GM19240 (cell line): Measurements from ENCODE around the gene ANKRD11.
"Not testable (repeated sequence)": the region's sequence is repeated elsewhere in the genome, so short reads cannot be mapped to it uniquely, and the experiment has no call there.

Experiments used
- DNase-seq: peaks from one replicate; pipeline ENCODE4 v3.0.0; 2011; ENCODE audit warnings: low spot score; ENCODE audit not compliant: insufficient read length

Gene ANKRD11

GRCh38 chr16:89482150-89482816, 8.1 kb downstream of the ANKRD11 start:
- DNase-seq, result no peak

GRCh38 chr16:89481356-89481955, 8.9 kb downstream of the ANKRD11 start:
- no peak for DNase-seq

GRCh38 chr16:89478576-89479221, 11.7 kb downstream of the ANKRD11 start:
- DNase-seq, result no peak

- DNase-seq, result no peak
Measured at GRCh38 chr16:89476811-89477261, 13.5 kb downstream of the ANKRD11 start.

- DNase-seq, result no peak
Measured at GRCh38 chr16:89476379-89476778, 14.0 kb downstream of the ANKRD11 start.

- DNase-seq, result no peak
Measured at GRCh38 chr16:89475144-89475543, 15.2 kb downstream of the ANKRD11 start.

GRCh38 chr16:89473791-89474414, 16.5 kb downstream of the ANKRD11 start:
- DNase-seq, result no peak

- no peak for DNase-seq
Measured at GRCh38 chr16:89473136-89473712, 17.1 kb downstream of the ANKRD11 start.

- no peak for DNase-seq
Measured at GRCh38 chr16:89472711-89473075, 17.7 kb downstream of the ANKRD11 start.

GRCh38 chr16:89467382-89467781, 23.0 kb downstream of the ANKRD11 start:
- no peak for DNase-seq

- no peak for DNase-seq
Measured at GRCh38 chr16:89466920-89467319, 23.4 kb downstream of the ANKRD11 start.

- DNase-seq, result not testable (repeated sequence)
Measured at GRCh38 chr16:89463312-89463711, 27.0 kb downstream of the ANKRD11 start.

- not testable (repeated sequence) for DNase-seq
Measured at GRCh38 chr16:89462639-89463038, 27.7 kb downstream of the ANKRD11 start.

- not testable (repeated sequence) for DNase-seq
Measured at GRCh38 chr16:89461890-89462289, 28.5 kb downstream of the ANKRD11 start.

- DNase-seq, result no peak
Measured at GRCh38 chr16:89460556-89460955, 29.8 kb downstream of the ANKRD11 start.

GRCh38 chr16:89458967-89459366, 31.4 kb downstream of the ANKRD11 start:
- DNase-seq, result no peak

GRCh38 chr16:89458551-89458950, 31.8 kb downstream of the ANKRD11 start:
- DNase-seq, result no peak

GRCh38 chr16:89456419-89456959, 33.9 kb downstream of the ANKRD11 start:
- DNase-seq, result no peak

- DNase-seq, result no peak
Measured at GRCh38 chr16:89455692-89456091, 34.7 kb downstream of the ANKRD11 start.

GRCh38 chr16:89455178-89455577, 35.2 kb downstream of the ANKRD11 start:
- DNase-seq, result no peak

- not testable (repeated sequence) for DNase-seq
Measured at GRCh38 chr16:89454378-89455125, 35.8 kb downstream of the ANKRD11 start.
